ENCODE results near the gene TTC1. TPM values are rescaled to one million over a fixed set of nuclear protein-coding genes. Genes with fewer than 3 reads are reported as not detected.
"Not testable (repeated sequence)": the region's sequence is repeated elsewhere in the genome, so short reads cannot be mapped to it uniquely, and the experiment has no call there.

Gene TTC1
- total and polyA plus RNA-seq, 2 donors = 38.2 to 44.0 TPM

- whole genome bisulfite sequencing = 31% methylated on average over 9 of the region's 9 CpGs
- DNase-seq (ENCODE audit: extremely low spot score) = peak; percentile 74
- H3K27ac ChIP-seq (ENCODE audit: low read depth) = no peak overlapping the region
- H3K4me1 ChIP-seq (ENCODE audit: insufficient read depth) = no peaks in the 10 kb centered on the region
- H3K4me3 ChIP-seq (ENCODE audit: low read depth, low read length) = no peak overlapping the region
- no peaks in the 10 kb centered on the region for H3K36me3 ChIP-seq (ENCODE audit: insufficient read depth)
Observed at GRCh38 chr5:160064995-160065614, 56.2 kb downstream of the TTC1 start.

GRCh38 chr5:160069120-160069519, 60.2 kb downstream of the TTC1 start:
- not testable (repeated sequence) for H3K36me3 ChIP-seq (ENCODE audit: insufficient read depth)

GRCh38 chr5:160071516-160071915, 62.6 kb downstream of the TTC1 start:
- Histone ChIP-seq H3K36me3 (ENCODE audit: insufficient read depth) (no peaks in the 10 kb centered on the region), H3K4me1 (ENCODE audit: insufficient read depth) (no peaks in the 10 kb centered on the region), H3K27ac (ENCODE audit: low read depth) (no peak overlapping the region), H3K4me3 (ENCODE audit: low read depth, low read length) (no peak overlapping the region)
- DNase-seq (ENCODE audit: extremely low spot score) = no peak
- WGBS = 20% methylated on average over 8 of the region's 8 CpGs

More at GRCh38 chr5:160069120-160069519, 60.2 kb downstream of the TTC1 start:
- WGBS = 92% methylated on average over 5 of the region's 5 CpGs
- H3K4me1 ChIP-seq (ENCODE audit: insufficient read depth); H3K4me3 ChIP-seq (ENCODE audit: low read depth, low read length); DNase-seq (ENCODE audit: extremely low spot score); H3K27ac ChIP-seq (ENCODE audit: low read depth): not testable (repeated sequence)

GRCh38 chr5:160071916-160072315, 63.0 kb downstream of the TTC1 start:
- Histone ChIP-seq H3K27ac (ENCODE audit: low read depth) (no peak overlapping the region), H3K4me1 (ENCODE audit: insufficient read depth) (no peaks in the 10 kb centered on the region), H3K4me3 (ENCODE audit: low read depth, low read length) (no peak overlapping the region), H3K36me3 (ENCODE audit: insufficient read depth) (no peaks in the 10 kb centered on the region)
- 37% methylated on average over 2 of the region's 2 CpGs for WGBS
- DNase-seq (ENCODE audit: extremely low spot score) = no peak

GRCh38 chr5:160075073-160075472, 66.1 kb downstream of the TTC1 start:
- H3K36me3 ChIP-seq (ENCODE audit: insufficient read depth) = no peaks in the 10 kb centered on the region
- peaks cover 2% of the 10 kb centered on the region for H3K4me1 ChIP-seq (ENCODE audit: insufficient read depth)
- DNase-seq (ENCODE audit: extremely low spot score) = no peak
- no peak overlapping the region for H3K4me3 ChIP-seq (ENCODE audit: low read depth, low read length)
- H3K27ac ChIP-seq (ENCODE audit: low read depth) = no peak overlapping the region

GRCh38 chr5:160076997-160077396, 68.1 kb downstream of the TTC1 start:
- 77% methylated on average over 2 of the region's 2 CpGs for WGBS
- H3K4me3 ChIP-seq (ENCODE audit: low read depth, low read length) = no peak overlapping the region
- peaks cover 2% of the 10 kb centered on the region for H3K4me1 ChIP-seq (ENCODE audit: insufficient read depth)
- H3K36me3 ChIP-seq (ENCODE audit: insufficient read depth) = no peaks in the 10 kb centered on the region
- DNase-seq (ENCODE audit: extremely low spot score) = no peak
- H3K27ac ChIP-seq (ENCODE audit: low read depth) = no peak overlapping the region

- H3K4me1 ChIP-seq (ENCODE audit: insufficient read depth) = peaks cover 3% of the 10 kb centered on the region
- WGBS = 71% methylated on average over 2 of the region's 2 CpGs
- H3K4me3 ChIP-seq (ENCODE audit: low read depth, low read length) = no peak overlapping the region
- H3K36me3 ChIP-seq (ENCODE audit: insufficient read depth) = no peaks in the 10 kb centered on the region
- H3K27ac ChIP-seq (ENCODE audit: low read depth) = no peak overlapping the region
- DNase-seq (ENCODE audit: extremely low spot score) = no peak
Observed at GRCh38 chr5:160079753-160080152, 70.8 kb downstream of the TTC1 start.

GRCh38 chr5:160081495-160081894, 72.6 kb downstream of the TTC1 start:
- H3K4me1 ChIP-seq (ENCODE audit: insufficient read depth) = peaks cover 3% of the 10 kb centered on the region
- DNase-seq (ENCODE audit: extremely low spot score) = no peak
- 68% methylated on average over 3 of the region's 3 CpGs for WGBS
- no peak overlapping the region for H3K4me3 ChIP-seq (ENCODE audit: low read depth, low read length)
- no peaks in the 10 kb centered on the region for H3K36me3 ChIP-seq (ENCODE audit: insufficient read depth)
- no peak overlapping the region for H3K27ac ChIP-seq (ENCODE audit: low read depth)

- no peak for DNase-seq (ENCODE audit: extremely low spot score)
- 46% methylated on average over 9 of the region's 9 CpGs for WGBS
- H3K4me3 ChIP-seq (ENCODE audit: low read depth, low read length) = no peak overlapping the region
- no peaks in the 10 kb centered on the region for H3K36me3 ChIP-seq (ENCODE audit: insufficient read depth)
- H3K4me1 ChIP-seq (ENCODE audit: insufficient read depth) = peaks cover 3% of the 10 kb centered on the region
- no peak overlapping the region for H3K27ac ChIP-seq (ENCODE audit: low read depth)
Observed at GRCh38 chr5:160082614-160083500, 73.9 kb downstream of the TTC1 start.

- H3K4me3 ChIP-seq (ENCODE audit: low read depth, low read length) = no peak overlapping the region
- peaks cover 3% of the 10 kb centered on the region for H3K4me1 ChIP-seq (ENCODE audit: insufficient read depth)
- H3K27ac ChIP-seq (ENCODE audit: low read depth) = no peak overlapping the region
- DNase-seq (ENCODE audit: extremely low spot score) = no peak
- WGBS = 56% methylated on average over 3 of the region's 3 CpGs
- H3K36me3 ChIP-seq (ENCODE audit: insufficient read depth) = no peaks in the 10 kb centered on the region
Observed at GRCh38 chr5:160083501-160083900, 74.6 kb downstream of the TTC1 start.

GRCh38 chr5:160084144-160084543, 75.2 kb downstream of the TTC1 start:
- H3K27ac ChIP-seq (ENCODE audit: low read depth) = no peak overlapping the region
- no peaks in the 10 kb centered on the region for H3K36me3 ChIP-seq (ENCODE audit: insufficient read depth)
- WGBS = 96% methylated on average over 1 of the region's 1 CpG
- H3K4me3 ChIP-seq (ENCODE audit: low read depth, low read length) = no peak overlapping the region
- H3K4me1 ChIP-seq (ENCODE audit: insufficient read depth) = peaks cover 3% of the 10 kb centered on the region
- no peak for DNase-seq (ENCODE audit: extremely low spot score)

- H3K4me1 ChIP-seq (ENCODE audit: insufficient read depth) = peaks cover 2% of the 10 kb centered on the region
- WGBS = 98% methylated on average over 1 of the region's 1 CpG
- H3K4me3 ChIP-seq (ENCODE audit: low read depth, low read length) = no peak overlapping the region
- no peak overlapping the region for H3K27ac ChIP-seq (ENCODE audit: low read depth)
- DNase-seq (ENCODE audit: extremely low spot score) = no peak
- no peaks in the 10 kb centered on the region for H3K36me3 ChIP-seq (ENCODE audit: insufficient read depth)
Observed at GRCh38 chr5:160087199-160087598, 78.3 kb downstream of the TTC1 start.

- no peak overlapping the region for H3K4me3 ChIP-seq (ENCODE audit: low read depth, low read length)
- no peak for DNase-seq (ENCODE audit: extremely low spot score)
- H3K27ac ChIP-seq (ENCODE audit: low read depth) = no peak overlapping the region
- WGBS = 84% methylated on average over 1 of the region's 1 CpG
- H3K36me3 ChIP-seq (ENCODE audit: insufficient read depth) = peaks cover 5% of the 10 kb centered on the region
- H3K4me1 ChIP-seq (ENCODE audit: insufficient read depth) = no peaks in the 10 kb centered on the region
Observed at GRCh38 chr5:160088805-160089204, 79.9 kb downstream of the TTC1 start.

GRCh38 chr5:160089531-160089930, 80.6 kb downstream of the TTC1 start:
- H3K4me3 ChIP-seq (ENCODE audit: low read depth, low read length) = no peak overlapping the region
- no peak overlapping the region for H3K27ac ChIP-seq (ENCODE audit: low read depth)
- no peaks in the 10 kb centered on the region for H3K4me1 ChIP-seq (ENCODE audit: insufficient read depth)
- WGBS = 68% methylated on average over 2 of the region's 2 CpGs
- DNase-seq (ENCODE audit: extremely low spot score) = no peak
- peaks cover 5% of the 10 kb centered on the region for H3K36me3 ChIP-seq (ENCODE audit: insufficient read depth)

Measured in urinary bladder (tissue), 4 donors.